ENCODE data around the gene TBCE.

GRCh38 chr1:235336903-235337302, 30.3 kb upstream of the TBCE start:
- TF ChIP-seq CTCF (IDR thresholded peaks at IDR 0.05) (no peak), POLR2A (IDR thresholded peaks at IDR 0.05) (no peak), EP300 (IDR thresholded peaks at IDR 0.05) (no peak)
